PFSK-1 (cell line): ENCODE measurements around the gene CCDC171.

Experiments
- POLR2AphosphoS5 ChIP-seq: IDR thresholded peaks from 2 replicates; pipeline ENCODE4 v1.6.1; 2012; ENCODE audit warnings: low read depth, mild to moderate bottlenecking, control low read depth, low read length, moderate library complexity
- REST ChIP-seq, 2 experiments: IDR thresholded peaks; 2 replicates each; pipeline versions ENCODE4 v1.6.1 to v1.8.0; 2011 to 2012; ENCODE audit warnings: low read depth in 2 of 2, low read length in 2 of 2, control low read depth in 1 of 2, inconsistent platforms in 1 of 2, mild to moderate bottlenecking in 1 of 2, moderate library complexity in 1 of 2; ENCODE audit not compliant: insufficient read depth in 1 of 2
- SIN3A ChIP-seq: IDR thresholded peaks from 2 replicates; pipeline ENCODE4 v1.6.1; 2012; ENCODE audit warnings: mild to moderate bottlenecking, low read length, moderate library complexity, borderline replicate concordance; ENCODE audit not compliant: insufficient read depth
- TAF1 ChIP-seq: IDR thresholded peaks from 2 replicates; pipeline ENCODE4 v1.6.1; 2012; ENCODE audit warnings: low read length, control low read depth, borderline replicate concordance; ENCODE audit not compliant: insufficient read depth

GRCh38 chr9:15670246-15670645 is 117.4 kb downstream of the CCDC171 start:
- TF ChIP-seq REST (IDR thresholded peaks at IDR 0.05; ENCODE audit: insufficient read depth in 1 of 2, low read depth in 2 of 2, low read length in 2 of 2) (no peak), POLR2AphosphoS5 (no peak), TAF1 (no peak), SIN3A (no peak)
